NCI-H69 (cell line): ENCODE data around the gene PIGM.
A peak's percentile ranks its signal among the peaks of the same experiment; 100 is the strongest.

Experiments
- DNase-seq: peaks from one replicate; lab custom pipeline; 2025; lab: John Stamatoyannopoulos, UW

Gene PIGM

DNA sequence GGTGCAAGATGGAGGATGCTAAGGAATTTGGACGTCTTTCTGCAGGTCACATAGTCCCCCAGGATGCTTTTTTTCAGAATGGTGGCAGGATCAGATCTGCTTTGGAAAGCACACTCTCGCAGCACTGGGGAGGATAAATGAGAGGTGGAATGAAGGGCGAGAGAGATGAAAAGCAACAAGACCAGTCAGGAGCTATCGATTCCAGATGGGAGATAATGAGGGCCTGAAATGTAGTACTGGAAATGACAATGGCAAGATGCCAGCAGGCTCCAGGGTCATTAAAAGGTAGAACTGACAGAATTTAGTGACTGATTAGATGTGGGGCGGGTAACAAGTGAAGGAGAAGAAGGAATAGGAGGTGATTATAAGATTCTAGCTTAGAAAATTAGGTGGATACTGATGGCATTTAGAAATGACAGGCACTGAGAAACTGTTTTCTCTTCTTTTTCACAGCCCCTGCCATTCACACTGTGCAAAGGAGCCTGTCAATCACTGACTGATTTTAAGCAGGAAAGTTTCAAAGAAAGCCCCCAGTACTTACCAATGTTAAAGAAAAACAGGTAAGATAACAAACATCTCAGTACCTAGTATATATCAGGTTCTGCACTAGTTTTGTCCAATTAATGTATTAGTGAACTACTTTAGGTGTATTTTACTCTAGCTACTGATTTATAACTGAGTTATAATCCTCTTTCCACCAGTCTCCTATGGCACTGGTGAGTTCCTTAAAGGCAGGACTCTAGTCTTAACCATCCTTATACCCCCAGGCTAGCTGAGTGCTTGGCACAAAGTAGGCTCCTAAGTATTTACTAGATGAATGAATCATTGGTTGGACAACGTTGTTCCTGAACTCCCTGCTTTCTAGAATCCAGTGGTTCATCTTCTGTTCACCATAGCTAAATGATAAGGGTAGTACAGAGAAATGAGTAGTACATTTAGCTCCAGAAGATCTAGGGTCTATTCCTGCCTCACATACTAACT, 9.2 kb downstream of the PIGM start:
- DNase-seq = peak; percentile 94

DNA sequence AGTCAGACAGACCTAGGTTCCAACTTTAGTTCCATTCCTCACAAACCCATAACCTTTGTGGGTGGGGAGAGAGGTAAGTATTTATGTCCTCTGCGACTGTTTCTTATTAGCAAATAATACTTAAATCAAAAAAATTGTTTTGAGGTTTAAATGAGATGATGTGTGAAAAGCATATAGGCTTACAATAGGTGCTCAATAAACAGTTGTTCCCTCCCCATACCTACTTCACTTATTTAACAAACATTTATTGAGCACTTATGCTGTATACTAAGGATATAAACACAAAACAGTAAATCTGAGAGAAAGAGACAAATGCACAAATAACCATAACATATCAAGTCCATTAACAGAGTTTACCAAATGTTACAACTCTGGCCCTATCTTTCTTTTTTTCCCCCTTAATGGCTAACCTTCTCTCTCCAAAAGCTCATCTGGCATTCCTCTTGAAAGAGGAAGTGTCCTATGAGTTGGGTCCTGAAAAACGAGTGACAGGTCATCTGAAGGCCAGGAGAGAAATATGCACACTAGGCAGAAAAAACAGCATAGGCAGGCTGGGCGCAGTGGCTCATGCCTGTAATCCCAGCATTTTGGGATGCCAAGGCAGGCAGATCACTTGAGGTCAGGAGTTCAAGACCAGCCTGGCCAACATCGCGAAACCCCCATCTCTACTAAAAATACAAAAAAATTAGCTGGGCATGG, 10.3 kb downstream of the PIGM start:
- DNase-seq = no peak

GRCh38 chr1:160020196-160020595, 11.6 kb downstream of the PIGM start:
- DNase-seq = peak; percentile 6

DNA sequence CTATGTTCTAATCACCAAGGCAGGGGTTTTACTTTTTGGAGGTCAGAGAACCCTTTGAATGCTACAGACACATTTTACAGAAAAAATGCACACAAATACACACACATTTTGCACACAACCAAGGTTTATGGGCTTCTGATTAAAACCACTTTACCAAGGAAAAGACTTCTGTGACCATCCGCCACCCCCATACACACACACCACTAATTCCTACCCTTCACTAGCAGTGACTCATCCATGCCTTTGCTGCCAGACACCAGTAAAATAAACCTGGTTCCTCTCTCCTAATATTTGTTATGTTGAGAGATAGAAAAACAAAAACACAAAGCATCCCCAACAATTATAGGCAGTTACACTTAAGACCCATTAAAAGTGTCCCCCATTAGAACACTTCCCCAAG, 12.9 kb downstream of the PIGM start:
- DNase-seq = peak; percentile 24

- no peak for DNase-seq
These were observed 13.4 kb downstream of the PIGM start for GRCh38 chr1:160018347-160018746.

DNA sequence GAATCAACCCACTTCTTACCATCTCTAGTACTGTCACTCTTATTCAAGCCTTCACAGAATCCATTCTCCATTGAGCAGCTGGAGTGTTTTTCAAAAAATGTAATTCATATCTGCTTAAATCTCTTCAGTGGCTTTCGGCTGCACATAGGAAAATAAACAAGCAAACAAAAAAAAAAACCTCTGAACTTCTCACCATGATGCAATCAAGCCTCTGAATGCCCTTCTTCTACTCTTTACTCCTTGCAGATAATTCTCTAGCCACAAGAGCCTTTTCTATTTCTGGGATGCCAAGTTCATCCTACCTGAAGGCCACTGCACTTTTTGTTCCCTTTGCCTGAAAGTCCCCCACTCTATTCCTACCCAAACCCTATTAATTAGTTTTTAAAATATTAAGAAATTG, 14.2 kb downstream of the PIGM start:
- DNase-seq = no peak

- DNase-seq = no peak
These were observed 20.0 kb downstream of the PIGM start for GRCh38 chr1:160011781-160012180.

GRCh38 chr1:160009801-160010200, 22.0 kb downstream of the PIGM start:
- DNase-seq = peak; percentile 30

GRCh38 chr1:160009081-160009480, 22.7 kb downstream of the PIGM start:
- DNase-seq = no peak

DNA sequence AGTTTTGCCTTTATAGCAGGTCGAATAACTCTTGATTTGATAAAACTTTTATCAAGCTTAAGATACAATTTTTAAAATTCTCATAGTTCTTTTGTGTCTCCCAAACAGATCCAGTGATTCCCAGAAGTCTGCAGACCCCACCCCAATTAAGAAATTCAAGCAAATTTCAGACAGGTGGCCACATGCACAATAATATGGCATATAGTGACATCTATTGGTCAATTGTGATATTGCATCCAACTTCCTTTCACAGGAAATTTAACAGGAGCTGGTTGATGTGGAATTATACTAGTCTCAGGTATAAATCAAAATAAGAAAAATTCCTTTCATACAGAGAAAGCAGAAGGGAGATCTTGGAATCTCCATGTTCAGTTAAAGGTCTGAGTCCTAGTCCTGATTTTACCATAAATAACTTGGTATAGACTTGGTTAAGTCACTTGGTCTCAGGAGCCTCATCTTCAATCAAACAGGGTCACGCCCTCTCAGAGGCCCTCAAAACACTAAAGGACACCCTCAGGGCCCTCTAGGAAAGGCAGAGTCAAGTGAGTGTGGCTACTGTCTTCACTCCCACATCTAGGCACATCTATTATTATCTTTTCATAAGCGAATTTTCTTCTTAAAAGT, 24.1 kb downstream of the PIGM start:
- peak; percentile 70 for DNase-seq

DNA sequence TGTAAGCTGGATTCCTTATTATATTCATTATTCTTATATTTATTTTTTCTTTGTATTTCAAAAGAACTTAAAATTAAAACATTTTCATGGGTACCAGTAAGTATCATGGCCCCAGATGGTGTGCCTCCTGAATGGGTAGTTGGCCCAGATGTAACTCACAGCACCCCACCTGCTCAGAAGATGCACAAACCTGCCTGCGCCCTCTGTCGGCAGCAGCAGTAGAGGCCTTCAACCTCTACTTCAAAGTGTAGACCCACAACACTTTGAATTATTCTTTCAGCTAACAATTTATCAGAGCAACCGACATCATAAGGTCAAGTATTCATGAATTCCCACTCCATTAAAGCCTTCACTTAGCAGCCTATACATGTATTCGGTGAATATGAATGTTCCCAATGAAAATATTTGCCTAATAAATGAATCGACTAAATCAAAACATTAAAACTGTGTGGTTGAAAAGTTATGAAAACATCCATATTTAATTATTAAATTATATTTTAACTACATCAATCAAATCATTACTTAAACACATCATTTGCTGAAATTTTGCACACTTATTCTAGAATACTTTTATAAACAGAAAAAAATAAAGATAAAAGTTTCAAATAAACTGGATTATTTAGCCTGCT, 25.4 kb downstream of the PIGM start:
- peak; percentile 94 for DNase-seq

- DNase-seq = peak; percentile 75
These were observed 26.7 kb downstream of the PIGM start for GRCh38 chr1:160005070-160005469.

- no peak for DNase-seq
These were observed 27.4 kb downstream of the PIGM start for GRCh38 chr1:160004425-160004824.

DNA sequence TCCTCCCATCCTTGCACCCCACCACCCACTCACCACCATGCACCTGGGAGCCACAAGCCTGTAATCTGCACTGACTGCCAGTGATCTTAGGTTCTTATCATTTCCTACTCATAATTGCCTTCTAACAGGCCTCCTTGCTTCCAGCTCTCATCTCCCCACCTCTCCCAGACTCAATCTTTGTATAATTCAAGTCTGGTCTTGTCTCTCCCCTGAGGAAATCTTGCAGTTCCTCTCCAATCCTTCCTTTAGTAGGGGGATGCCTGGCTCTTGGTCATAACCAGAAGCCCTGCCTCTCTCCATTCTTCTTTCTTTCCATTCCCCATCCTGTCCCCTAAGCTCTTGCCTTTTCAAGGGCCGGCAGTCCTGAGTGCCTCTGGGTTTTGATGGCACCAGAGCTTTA, 27.8 kb downstream of the PIGM start:
- peak; percentile 61 for DNase-seq

GRCh38 chr1:160001440-160001839, 30.4 kb downstream of the PIGM start:
- DNase-seq = no peak

GRCh38 chr1:159999204-159999603, 32.6 kb downstream of the PIGM start:
- DNase-seq = no peak

GRCh38 chr1:159996653-159997052, 35.1 kb downstream of the PIGM start:
- DNase-seq = no peak

DNA sequence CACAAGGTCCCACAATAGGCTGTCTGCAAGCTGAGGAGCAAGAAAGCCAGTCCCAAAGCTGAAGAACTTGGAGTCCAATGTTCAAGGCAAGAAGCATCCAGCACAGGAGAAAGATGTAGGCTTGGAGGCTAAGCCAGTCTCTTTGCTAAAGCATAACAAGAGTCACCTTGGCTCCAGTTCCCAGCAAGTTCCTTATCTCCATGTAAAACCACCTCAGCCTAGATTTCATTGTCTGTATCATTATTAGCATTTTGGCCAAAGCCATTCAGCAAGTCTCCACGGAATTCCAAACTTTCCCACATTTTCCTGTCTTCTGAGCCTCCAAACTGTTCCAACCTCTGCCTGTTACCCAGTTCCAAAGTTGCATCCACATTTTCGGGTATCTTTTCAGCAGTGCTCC, 36.9 kb downstream of the PIGM start:
- DNase-seq = no peak

GRCh38 chr1:159993911-159994310, 37.9 kb downstream of the PIGM start:
- no peak for DNase-seq

- DNase-seq = peak; percentile 39
These were observed 39.6 kb downstream of the PIGM start for GRCh38 chr1:159992161-159992560.

GRCh38 chr1:159991513-159991912, 40.3 kb downstream of the PIGM start:
- DNase-seq = peak; percentile 13

- no peak for DNase-seq
These were observed 41.8 kb downstream of the PIGM start for GRCh38 chr1:159990005-159990404.
